ENCODE data around the gene ZNF732.
"Not testable (repeated sequence)": the region's sequence is repeated elsewhere in the genome, so short reads cannot be mapped to it uniquely, and the experiment has no call there.

ZNF732 gene

GRCh38 chr4:252065-252601, 53.1 kb downstream of the ZNF732 start:
- no peak for DNase-seq

- peak; percentile 42 for DNase-seq
These were observed 60.8 kb downstream of the ZNF732 start for GRCh38 chr4:244471-244870.

GRCh38 chr4:243426-243825, 61.8 kb downstream of the ZNF732 start:
- DNase-seq = peak; percentile 49

GRCh38 chr4:242121-242848, 63.0 kb downstream of the ZNF732 start:
- DNase-seq = peak; percentile 62

- not testable (repeated sequence) for DNase-seq
These were observed 63.9 kb downstream of the ZNF732 start for GRCh38 chr4:241411-241810.

GRCh38 chr4:236028-236427, 69.2 kb downstream of the ZNF732 start:
- DNase-seq = no peak

GRCh38 chr4:234178-234577, 71.1 kb downstream of the ZNF732 start:
- no peak for DNase-seq

GRCh38 chr4:223913-224497, 81.3 kb downstream of the ZNF732 start:
- no peak for DNase-seq
